ENCODE data around the gene RHOJ.

- TF ChIP-seq, protein P1, sequence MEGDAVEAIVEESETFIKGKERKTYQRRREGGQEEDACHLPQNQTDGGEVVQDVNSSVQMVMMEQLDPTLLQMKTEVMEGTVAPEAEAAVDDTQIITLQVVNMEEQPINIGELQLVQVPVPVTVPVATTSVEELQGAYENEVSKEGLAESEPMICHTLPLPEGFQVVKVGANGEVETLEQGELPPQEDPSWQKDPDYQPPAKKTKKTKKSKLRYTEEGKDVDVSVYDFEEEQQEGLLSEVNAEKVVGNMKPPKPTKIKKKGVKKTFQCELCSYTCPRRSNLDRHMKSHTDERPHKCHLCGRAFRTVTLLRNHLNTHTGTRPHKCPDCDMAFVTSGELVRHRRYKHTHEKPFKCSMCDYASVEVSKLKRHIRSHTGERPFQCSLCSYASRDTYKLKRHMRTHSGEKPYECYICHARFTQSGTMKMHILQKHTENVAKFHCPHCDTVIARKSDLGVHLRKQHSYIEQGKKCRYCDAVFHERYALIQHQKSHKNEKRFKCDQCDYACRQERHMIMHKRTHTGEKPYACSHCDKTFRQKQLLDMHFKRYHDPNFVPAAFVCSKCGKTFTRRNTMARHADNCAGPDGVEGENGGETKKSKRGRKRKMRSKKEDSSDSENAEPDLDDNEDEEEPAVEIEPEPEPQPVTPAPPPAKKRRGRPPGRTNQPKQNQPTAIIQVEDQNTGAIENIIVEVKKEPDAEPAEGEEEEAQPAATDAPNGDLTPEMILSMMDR (IDR thresholded peaks at IDR 0.05) = no peak
- TF ChIP-seq EZH2 (IDR thresholded peaks at IDR 0.05; ENCODE audit: borderline replicate concordance, insufficient read depth, low read depth, low read length, poor library complexity, severe bottlenecking) = no peak
Measured at GRCh38 chr14:63209160-63209559, 4.9 kb downstream of the RHOJ start.
